ENCODE measurements around the gene ZNF830. TPM values are rescaled to one million over a fixed set of nuclear protein-coding genes. Genes with fewer than 3 reads are reported as not detected.
A peak's percentile ranks its signal among the peaks of the same experiment; 100 is the strongest.
"Not testable (repeated sequence)": the region's sequence is repeated elsewhere in the genome, so short reads cannot be mapped to it uniquely, and the experiment has no call there.

The ZNF830 gene, protein sequence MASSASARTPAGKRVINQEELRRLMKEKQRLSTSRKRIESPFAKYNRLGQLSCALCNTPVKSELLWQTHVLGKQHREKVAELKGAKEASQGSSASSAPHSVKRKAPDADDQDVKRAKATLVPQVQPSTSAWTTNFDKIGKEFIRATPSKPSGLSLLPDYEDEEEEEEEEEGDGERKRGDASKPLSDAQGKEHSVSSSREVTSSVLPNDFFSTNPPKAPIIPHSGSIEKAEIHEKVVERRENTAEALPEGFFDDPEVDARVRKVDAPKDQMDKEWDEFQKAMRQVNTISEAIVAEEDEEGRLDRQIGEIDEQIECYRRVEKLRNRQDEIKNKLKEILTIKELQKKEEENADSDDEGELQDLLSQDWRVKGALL
- 16.3 TPM for polyA plus RNA-seq (2013, experiment 1 of 4)
- polyA plus RNA-seq (2013, experiment 2 of 4): 20.1 TPM
- polyA plus RNA-seq (2013, experiment 3 of 4): 11.9 TPM
- 14.8 TPM for polyA plus RNA-seq (2013, experiment 4 of 4)

DNA sequence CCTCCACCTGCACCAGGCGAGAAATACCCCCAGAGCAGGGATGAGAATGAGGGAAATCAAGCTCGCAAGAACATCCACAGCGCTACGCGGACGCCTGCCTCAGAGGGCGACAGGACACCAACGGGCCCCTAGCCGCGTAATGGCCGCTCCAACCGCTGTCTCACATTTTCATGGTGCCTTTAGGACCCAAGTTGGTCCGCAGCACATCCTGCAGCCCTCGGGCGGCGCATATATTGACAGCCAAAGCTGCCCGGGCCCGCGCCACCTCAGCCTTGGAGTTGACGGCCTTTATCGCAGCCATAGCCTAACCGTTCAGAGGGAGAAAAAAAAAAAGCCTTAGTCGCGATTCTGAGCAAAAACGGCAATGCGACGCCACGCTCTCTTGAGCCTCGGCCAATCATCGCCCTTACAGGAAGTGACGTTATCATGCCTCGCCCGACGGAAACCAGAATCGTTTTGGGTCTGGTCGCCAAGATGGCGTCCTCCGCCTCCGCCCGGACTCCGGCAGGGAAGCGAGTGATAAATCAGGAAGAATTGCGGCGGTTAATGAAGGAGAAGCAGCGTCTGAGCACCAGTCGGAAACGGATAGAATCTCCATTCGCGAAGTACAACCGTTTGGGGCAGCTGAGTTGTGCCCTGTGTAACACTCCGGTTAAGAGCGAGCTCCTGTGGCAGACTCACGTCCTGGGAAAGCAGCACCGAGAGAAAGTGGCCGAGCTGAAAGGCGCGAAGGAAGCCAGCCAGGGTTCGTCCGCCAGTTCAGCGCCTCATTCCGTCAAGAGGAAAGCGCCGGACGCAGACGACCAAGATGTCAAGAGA, at the start of gene ZNF830, which contains the start of gene CCT6B:
Gene ZNF830 (plus strand): TSS at position 448 of the 819 bp plus-strand sequence. CDS start 27 bp downstream, at position 475.
Gene CCT6B (minus strand): TSS at position 368 of the 819 bp plus-strand sequence. CDS start 67 bp downstream, at position 301.
- H3K4me1 ChIP-seq (ENCODE audit: control insufficient read depth, insufficient read depth, low read length): peaks cover 4% of the 10 kb centered on the region
- peaks cover 16% of the 10 kb centered on the region for H3K27me3 ChIP-seq (ENCODE audit: control insufficient read depth, insufficient read depth, low read length, poor library complexity, severe bottlenecking)
- no peaks in the 10 kb centered on the region for H3K9me3 ChIP-seq (ENCODE audit: control insufficient read depth, low read length)
- peak within 1 kb of the TSS; percentile 80 for H3K27ac ChIP-seq (ENCODE audit: insufficient read depth, low read depth, low read length, poor library complexity, severe bottlenecking)
- H3K36me3 ChIP-seq (ENCODE audit: control insufficient read depth, insufficient read depth, low read length): no peaks in the 10 kb centered on the region
- peak within 1 kb of the TSS; percentile 98 for H3K4me3 ChIP-seq (ENCODE audit: insufficient read depth, low read depth, low read length)
- WGBS, 2 experiments: 0 to 1% methylated on average over 65 of the region's 65 CpGs

DNA sequence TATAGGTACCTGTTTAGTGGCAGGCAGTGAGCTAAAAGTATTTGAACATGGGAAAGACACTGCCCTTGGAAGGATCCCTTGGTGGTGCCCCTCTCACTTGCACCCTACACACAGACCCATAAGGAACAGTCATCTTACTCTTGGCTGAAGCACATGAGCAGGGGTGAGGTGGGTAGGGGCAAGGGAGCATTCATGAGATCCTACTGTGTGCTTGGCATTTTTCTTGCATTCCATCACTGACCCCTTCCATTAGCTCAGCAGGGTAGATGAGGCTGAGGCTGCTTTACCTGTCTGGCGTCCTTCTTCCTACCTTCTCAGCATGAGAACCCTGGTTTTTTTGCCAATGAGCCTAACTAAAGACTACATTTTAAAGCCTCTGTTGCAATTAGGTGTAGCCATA, 48.3 kb upstream of the ZNF830 start:
- H3K36me3 ChIP-seq (ENCODE audit: control insufficient read depth, insufficient read depth, low read length): no peaks in the 10 kb centered on the region
- no peaks in the 10 kb centered on the region for H3K4me1 ChIP-seq (ENCODE audit: control insufficient read depth, insufficient read depth, low read length)
- no peak overlapping the region for H3K4me3 ChIP-seq (ENCODE audit: insufficient read depth, low read depth, low read length)
- H3K27me3 ChIP-seq (ENCODE audit: control insufficient read depth, insufficient read depth, low read length, poor library complexity, severe bottlenecking): no peaks in the 10 kb centered on the region
- 42 to 58% methylated on average over 1 of the region's 1 CpG for WGBS, 2 experiments
- no peaks in the 10 kb centered on the region for H3K9me3 ChIP-seq (ENCODE audit: control insufficient read depth, low read length)
- no peak overlapping the region for H3K27ac ChIP-seq (ENCODE audit: insufficient read depth, low read depth, low read length, poor library complexity, severe bottlenecking)

DNA sequence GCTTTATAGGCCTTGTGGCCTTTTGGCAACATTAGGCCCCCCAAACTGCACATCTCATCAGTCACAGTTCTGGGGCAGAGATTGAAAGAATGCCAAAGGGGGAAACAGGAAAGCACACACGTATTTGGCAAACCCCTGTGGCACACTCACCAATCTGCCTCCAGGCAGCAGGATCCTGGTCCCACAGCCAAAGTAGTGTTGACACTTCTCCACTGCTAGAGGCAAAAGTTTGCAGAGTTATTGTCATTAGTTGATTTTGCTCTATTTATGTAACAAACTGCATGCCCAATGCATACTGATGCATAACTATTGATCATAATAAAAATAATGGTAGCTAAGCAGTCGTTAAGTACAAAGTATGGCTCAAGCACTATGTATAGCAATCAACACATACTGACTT, 45.2 kb upstream of the ZNF830 start:
- no peaks in the 10 kb centered on the region for H3K27me3 ChIP-seq (ENCODE audit: control insufficient read depth, insufficient read depth, low read length, poor library complexity, severe bottlenecking)
- 82 to 90% methylated on average over 1 of the region's 2 CpGs for WGBS, 2 experiments

DNA sequence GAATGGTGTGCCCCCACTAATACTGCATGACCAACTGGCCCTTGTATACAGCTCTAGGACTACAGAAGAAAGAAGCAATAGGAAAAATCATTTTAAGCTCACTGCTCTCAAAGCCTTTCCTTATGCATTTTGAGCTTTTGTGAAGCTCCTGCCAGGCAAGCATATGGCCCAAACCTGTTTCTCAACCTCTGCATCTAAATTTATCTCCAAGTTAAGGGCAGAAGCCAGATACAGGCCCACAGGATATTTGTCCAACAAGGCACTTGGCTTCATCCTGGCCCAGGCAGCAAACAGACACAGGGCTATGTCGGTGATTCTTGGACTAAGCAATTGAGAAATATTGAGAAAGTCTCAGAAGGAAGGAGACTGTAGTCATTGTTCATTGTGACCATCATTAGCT, 44.0 kb upstream of the ZNF830 start:
- H3K27me3 ChIP-seq (ENCODE audit: control insufficient read depth, insufficient read depth, low read length, poor library complexity, severe bottlenecking): no peaks in the 10 kb centered on the region
- no peaks in the 10 kb centered on the region for H3K36me3 ChIP-seq (ENCODE audit: control insufficient read depth, insufficient read depth, low read length)
- WGBS, 2 experiments: 93 to 95% methylated on average over 1 of the region's 1 CpG
- H3K4me3 ChIP-seq (ENCODE audit: insufficient read depth, low read depth, low read length): no peak overlapping the region
- H3K4me1 ChIP-seq (ENCODE audit: control insufficient read depth, insufficient read depth, low read length): no peaks in the 10 kb centered on the region
- H3K9me3 ChIP-seq (ENCODE audit: control insufficient read depth, low read length): no peaks in the 10 kb centered on the region
- H3K27ac ChIP-seq (ENCODE audit: insufficient read depth, low read depth, low read length, poor library complexity, severe bottlenecking): no peak overlapping the region

More for the DNA sequence above, 45.2 kb upstream of the ZNF830 start:
- H3K4me1 ChIP-seq (ENCODE audit: control insufficient read depth, insufficient read depth, low read length): no peaks in the 10 kb centered on the region
- H3K9me3 ChIP-seq (ENCODE audit: control insufficient read depth, low read length): no peaks in the 10 kb centered on the region
- no peaks in the 10 kb centered on the region for H3K36me3 ChIP-seq (ENCODE audit: control insufficient read depth, insufficient read depth, low read length)
- H3K27ac ChIP-seq (ENCODE audit: insufficient read depth, low read depth, low read length, poor library complexity, severe bottlenecking): no peak overlapping the region
- H3K4me3 ChIP-seq (ENCODE audit: insufficient read depth, low read depth, low read length): no peak overlapping the region

DNA sequence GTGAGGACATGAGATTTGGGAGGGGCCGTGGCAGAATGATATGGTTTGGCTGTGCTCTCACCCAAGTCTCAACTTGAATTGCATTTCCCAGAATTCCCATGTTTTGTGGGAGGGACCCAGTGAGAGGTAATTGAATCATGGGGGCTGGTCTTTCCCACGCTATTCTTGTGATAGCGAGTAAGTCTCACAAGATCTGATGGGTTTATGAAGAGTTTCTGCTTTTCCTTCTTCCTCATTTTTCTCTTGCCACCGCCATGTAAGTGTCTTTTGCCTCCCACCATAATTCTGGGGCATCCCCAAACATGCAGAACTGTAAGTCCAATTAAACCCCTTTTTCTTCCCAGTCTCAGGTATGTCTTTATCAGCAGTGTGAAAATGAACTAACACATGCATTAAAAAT, 40.7 kb upstream of the ZNF830 start:
- H3K9me3 ChIP-seq (ENCODE audit: control insufficient read depth, low read length): no peaks in the 10 kb centered on the region
- H3K4me3 ChIP-seq (ENCODE audit: insufficient read depth, low read depth, low read length): no peak overlapping the region
- no peak overlapping the region for H3K27ac ChIP-seq (ENCODE audit: insufficient read depth, low read depth, low read length, poor library complexity, severe bottlenecking)
- no peaks in the 10 kb centered on the region for H3K4me1 ChIP-seq (ENCODE audit: control insufficient read depth, insufficient read depth, low read length)
- no peaks in the 10 kb centered on the region for H3K36me3 ChIP-seq (ENCODE audit: control insufficient read depth, insufficient read depth, low read length)
- H3K27me3 ChIP-seq (ENCODE audit: control insufficient read depth, insufficient read depth, low read length, poor library complexity, severe bottlenecking): no peaks in the 10 kb centered on the region
- WGBS, 2 experiments: 83 to 96% methylated on average over 4 of the region's 4 CpGs

DNA sequence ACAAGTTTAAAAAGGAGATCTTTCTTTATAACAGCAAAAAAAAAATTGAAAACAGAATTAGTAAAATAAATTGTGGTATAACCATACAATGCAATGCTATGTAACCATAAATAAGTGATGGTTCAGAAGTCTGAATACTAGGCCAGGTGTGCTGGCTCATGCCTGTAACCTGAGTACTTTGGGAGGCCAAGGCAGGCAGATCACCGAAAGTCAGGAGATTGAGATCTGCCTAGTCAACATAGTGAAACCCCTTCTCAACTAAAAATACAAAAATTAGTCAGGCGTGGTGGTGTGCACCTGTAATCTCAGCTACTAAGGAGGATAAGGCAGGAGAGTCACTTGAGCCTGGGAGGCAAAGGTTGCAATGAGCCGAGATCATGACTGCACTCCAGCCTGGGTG, 34.7 kb upstream of the ZNF830 start:
- no peaks in the 10 kb centered on the region for H3K4me1 ChIP-seq (ENCODE audit: control insufficient read depth, insufficient read depth, low read length)
- no peaks in the 10 kb centered on the region for H3K9me3 ChIP-seq (ENCODE audit: control insufficient read depth, low read length)
- WGBS, 2 experiments: 87 to 88% methylated on average over 3 of the region's 3 CpGs
- no peaks in the 10 kb centered on the region for H3K36me3 ChIP-seq (ENCODE audit: control insufficient read depth, insufficient read depth, low read length)
- no peak overlapping the region for H3K4me3 ChIP-seq (ENCODE audit: insufficient read depth, low read depth, low read length)
- H3K27me3 ChIP-seq (ENCODE audit: control insufficient read depth, insufficient read depth, low read length, poor library complexity, severe bottlenecking): no peaks in the 10 kb centered on the region
- H3K27ac ChIP-seq (ENCODE audit: insufficient read depth, low read depth, low read length, poor library complexity, severe bottlenecking): no peak overlapping the region

DNA sequence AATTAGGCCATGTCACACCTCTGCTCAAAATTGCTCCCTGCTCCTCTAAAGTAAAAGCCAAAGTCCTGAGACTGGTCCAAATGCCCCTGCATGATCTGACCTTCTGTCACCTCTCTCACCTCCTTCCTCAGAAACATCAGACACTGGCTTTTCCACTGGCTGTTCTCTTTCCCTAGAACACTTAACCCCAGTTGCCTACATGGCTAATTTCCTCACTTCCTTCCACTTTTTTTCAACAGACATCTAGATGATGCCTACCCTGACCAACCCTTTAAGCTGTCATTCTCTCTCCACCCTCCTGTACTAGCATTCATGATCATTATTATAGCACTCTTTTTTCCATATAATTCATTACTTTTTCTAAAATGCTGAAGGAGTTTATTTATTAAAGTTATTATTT, 31.1 kb upstream of the ZNF830 start:
- no peak overlapping the region for H3K27ac ChIP-seq (ENCODE audit: insufficient read depth, low read depth, low read length, poor library complexity, severe bottlenecking)
- H3K36me3 ChIP-seq (ENCODE audit: control insufficient read depth, insufficient read depth, low read length): no peaks in the 10 kb centered on the region
- no peaks in the 10 kb centered on the region for H3K9me3 ChIP-seq (ENCODE audit: control insufficient read depth, low read length)

DNA sequence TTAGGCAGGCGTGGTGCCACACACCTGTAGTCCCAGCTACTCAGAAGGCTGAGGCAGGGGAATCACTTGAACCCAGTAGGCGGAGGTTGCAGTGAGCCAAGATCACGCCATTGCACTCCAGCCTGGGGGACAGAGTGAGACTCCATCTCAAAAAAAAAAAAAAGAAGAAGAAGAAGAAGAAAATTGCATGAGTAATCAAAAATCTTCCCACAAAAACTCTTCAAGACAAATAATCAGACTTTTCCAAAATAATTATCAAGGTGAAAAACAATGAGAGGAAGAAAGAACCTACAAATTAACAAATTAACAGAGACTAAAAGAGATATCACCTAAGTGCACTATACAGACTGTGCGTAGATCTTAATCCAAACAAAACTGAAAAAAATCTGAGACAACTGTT, 10.6 kb upstream of the ZNF830 start:
- not testable (repeated sequence) for H3K4me3 ChIP-seq (ENCODE audit: insufficient read depth, low read depth, low read length); H3K36me3 ChIP-seq (ENCODE audit: control insufficient read depth, insufficient read depth, low read length); H3K9me3 ChIP-seq (ENCODE audit: control insufficient read depth, low read length); H3K27me3 ChIP-seq (ENCODE audit: control insufficient read depth, insufficient read depth, low read length, poor library complexity, severe bottlenecking); H3K27ac ChIP-seq (ENCODE audit: insufficient read depth, low read depth, low read length, poor library complexity, severe bottlenecking); H3K4me1 ChIP-seq (ENCODE audit: control insufficient read depth, insufficient read depth, low read length)
- 89 to 91% methylated on average over 4 of the region's 4 CpGs for WGBS, 2 experiments

More for the DNA sequence above, 31.1 kb upstream of the ZNF830 start:
- no peaks in the 10 kb centered on the region for H3K4me1 ChIP-seq (ENCODE audit: control insufficient read depth, insufficient read depth, low read length)
- no peaks in the 10 kb centered on the region for H3K27me3 ChIP-seq (ENCODE audit: control insufficient read depth, insufficient read depth, low read length, poor library complexity, severe bottlenecking)
- no peak overlapping the region for H3K4me3 ChIP-seq (ENCODE audit: insufficient read depth, low read depth, low read length)

DNA sequence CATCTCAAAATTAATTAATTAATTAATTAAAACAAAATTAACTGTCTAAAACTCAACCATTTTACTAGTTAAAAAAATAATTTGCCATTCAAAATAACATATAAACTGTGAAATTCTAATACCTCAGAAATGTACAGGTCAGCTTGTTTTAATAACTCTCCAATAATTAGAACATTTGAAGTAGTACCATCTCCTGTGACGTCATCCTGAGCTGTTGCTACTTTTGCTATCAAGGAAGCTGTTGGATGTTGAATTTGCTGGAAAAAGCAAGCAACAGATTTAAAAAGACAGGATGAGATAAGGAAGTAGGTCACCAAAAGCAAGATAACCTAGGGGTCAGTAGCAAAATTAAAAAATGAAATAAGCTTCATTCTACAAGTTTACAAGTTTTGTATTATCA, 2.9 kb upstream of the ZNF830 start:
- 90 to 100% methylated on average over 1 of the region's 1 CpG for WGBS, 2 experiments
- Histone ChIP-seq H3K4me3 (ENCODE audit: insufficient read depth, low read depth, low read length) (no peak overlapping the region), H3K27me3 (ENCODE audit: control insufficient read depth, insufficient read depth, low read length, poor library complexity, severe bottlenecking) (peaks cover 16% of the 10 kb centered on the region), H3K27ac (ENCODE audit: insufficient read depth, low read depth, low read length, poor library complexity, severe bottlenecking) (no peak overlapping the region), H3K36me3 (ENCODE audit: control insufficient read depth, insufficient read depth, low read length) (no peaks in the 10 kb centered on the region), H3K9me3 (ENCODE audit: control insufficient read depth, low read length) (no peaks in the 10 kb centered on the region), H3K4me1 (ENCODE audit: control insufficient read depth, insufficient read depth, low read length) (peaks cover 4% of the 10 kb centered on the region)

DNA sequence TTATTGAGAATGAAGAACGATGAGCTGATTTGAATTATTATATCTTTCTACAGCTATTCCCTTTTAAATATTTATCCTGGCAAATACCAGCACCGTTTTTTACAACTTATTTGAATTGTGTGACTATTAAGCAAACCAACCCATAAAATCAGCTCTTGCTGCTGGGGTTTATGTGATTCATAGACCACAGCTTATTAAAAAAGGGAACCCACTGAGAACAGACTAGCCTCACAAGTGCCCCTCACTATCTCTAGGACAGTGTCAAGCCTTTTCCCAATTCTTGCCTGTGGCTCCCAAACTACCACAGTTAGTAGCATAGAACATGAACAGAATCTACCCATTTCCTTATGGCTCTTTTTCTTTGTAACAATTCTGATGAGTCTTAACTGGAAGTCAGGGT, 12.8 kb downstream of the ZNF830 start:
- Histone ChIP-seq H3K36me3 (ENCODE audit: control insufficient read depth, insufficient read depth, low read length) (no peaks in the 10 kb centered on the region), H3K9me3 (ENCODE audit: control insufficient read depth, low read length) (no peaks in the 10 kb centered on the region), H3K4me1 (ENCODE audit: control insufficient read depth, insufficient read depth, low read length) (no peaks in the 10 kb centered on the region), H3K27me3 (ENCODE audit: control insufficient read depth, insufficient read depth, low read length, poor library complexity, severe bottlenecking) (no peaks in the 10 kb centered on the region), H3K27ac (ENCODE audit: insufficient read depth, low read depth, low read length, poor library complexity, severe bottlenecking) (no peak overlapping the region), H3K4me3 (ENCODE audit: insufficient read depth, low read depth, low read length) (no peak overlapping the region)
- WGBS, 2 experiments: 64 to 88% methylated on average over 1 to 2 of the region's 2 CpGs

Measured in ectodermal cell (in vitro differentiated cells).